ENCODE results near the gene ITGA1. TPM values are rescaled to one million over a fixed set of nuclear protein-coding genes. Genes with fewer than 3 reads are reported as not detected.
"Not testable (repeated sequence)": the region's sequence is repeated elsewhere in the genome, so short reads cannot be mapped to it uniquely, and the experiment has no call there.

ITGA1 gene
- total and polyA plus RNA-seq, 2 donors (not counting 1 experiment from before 2014, with no cell fraction given), result 12.6 to 115 TPM

GRCh38 chr5:52842111-52842510 is 54.4 kb downstream of the ITGA1 start:
- peaks cover 17% of the 10 kb centered on the region for H3K4me1 ChIP-seq (ENCODE audit: control insufficient read depth, extremely low read depth, insufficient read depth, low read length)
- no peak for TF ChIP-seq EZH2 (IDR thresholded peaks at IDR 0.05; ENCODE audit: low read length, missing control alignments)
- no peak for TF ChIP-seq CTCF (conservative IDR thresholded peaks at IDR 0.05 in 1 of 2, IDR thresholded peaks at IDR 0.05 in 1 of 2; ENCODE audit: low read depth in 1 of 2, low read length in 2 of 2)
- no peak overlapping the region for H3K4me2 ChIP-seq (ENCODE audit: extremely low read depth, insufficient read depth, low read length)
- H3K9me3 ChIP-seq (ENCODE audit: control insufficient read depth, insufficient read depth, low read depth, low read length), result no peaks in the 10 kb centered on the region
- no peak overlapping the region for H2AFZ ChIP-seq (ENCODE audit: low read length)
- no peaks in the 10 kb centered on the region for H3K36me3 ChIP-seq (ENCODE audit: control insufficient read depth, insufficient read depth, low read length)
- no peak for DNase-seq (ENCODE audit: low read depth in 2 of 2)
- no peak overlapping the region for H3K4me3 ChIP-seq (replicated peaks in 1 of 4; ENCODE audit: control extremely low read depth in 1 of 4, insufficient read depth in 1 of 4, low read depth in 3 of 4, low read length in 4 of 4)
- H4K20me1 ChIP-seq (ENCODE audit: control insufficient read depth, extremely low read depth, insufficient read depth, low read length), result no peaks in the 10 kb centered on the region
- no peaks in the 10 kb centered on the region for H3K79me2 ChIP-seq (ENCODE audit: control insufficient read depth, insufficient read depth, low read length)
- H3K27ac ChIP-seq (ENCODE audit: insufficient read depth, low read length), result no peak overlapping the region
- no peaks in the 10 kb centered on the region for H3K27me3 ChIP-seq (ENCODE audit: control insufficient read depth, insufficient read depth, low read length)
- H3K9ac ChIP-seq (ENCODE audit: insufficient read depth, low read length), result no peak overlapping the region

GRCh38 chr5:52844885-52845284 is 57.2 kb downstream of the ITGA1 start:
- peaks cover 12% of the 10 kb centered on the region for H3K4me1 ChIP-seq (ENCODE audit: control insufficient read depth, extremely low read depth, insufficient read depth, low read length)
- no peak overlapping the region for H2AFZ ChIP-seq (ENCODE audit: low read length)
- no peaks in the 10 kb centered on the region for H3K9me3 ChIP-seq (ENCODE audit: control insufficient read depth, insufficient read depth, low read depth, low read length)
- no peak overlapping the region for H3K27ac ChIP-seq (ENCODE audit: insufficient read depth, low read length)
- H3K9ac ChIP-seq (ENCODE audit: insufficient read depth, low read length), result no peak overlapping the region
- no peaks in the 10 kb centered on the region for H3K36me3 ChIP-seq (ENCODE audit: control insufficient read depth, insufficient read depth, low read length)
- H3K4me2 ChIP-seq (ENCODE audit: extremely low read depth, insufficient read depth, low read length), result peak overlapping the region; percentile 49
- no peaks in the 10 kb centered on the region for H4K20me1 ChIP-seq (ENCODE audit: control insufficient read depth, extremely low read depth, insufficient read depth, low read length)
- DNase-seq (ENCODE audit: low read depth in 2 of 2), result peak; percentile 53 to 57
- no peak overlapping the region for H3K4me3 ChIP-seq (replicated peaks in 1 of 4; ENCODE audit: control extremely low read depth in 1 of 4, insufficient read depth in 1 of 4, low read depth in 3 of 4, low read length in 4 of 4)
- no peaks in the 10 kb centered on the region for H3K27me3 ChIP-seq (ENCODE audit: control insufficient read depth, insufficient read depth, low read length)
- H3K79me2 ChIP-seq (ENCODE audit: control insufficient read depth, insufficient read depth, low read length), result no peaks in the 10 kb centered on the region
- TF ChIP-seq EZH2 (IDR thresholded peaks at IDR 0.05; ENCODE audit: low read length, missing control alignments) (no peak), CTCF (conservative IDR thresholded peaks at IDR 0.05 in 1 of 2, IDR thresholded peaks at IDR 0.05 in 1 of 2; ENCODE audit: low read depth in 1 of 2, low read length in 2 of 2) (no peak)

GRCh38 chr5:52846182-52846842 is 58.6 kb downstream of the ITGA1 start:
- no peaks in the 10 kb centered on the region for H3K79me2 ChIP-seq (ENCODE audit: control insufficient read depth, insufficient read depth, low read length)
- no peak for TF ChIP-seq CTCF (conservative IDR thresholded peaks at IDR 0.05 in 1 of 2, IDR thresholded peaks at IDR 0.05 in 1 of 2; ENCODE audit: low read depth in 1 of 2, low read length in 2 of 2)
- TF ChIP-seq EZH2 (IDR thresholded peaks at IDR 0.05; ENCODE audit: low read length, missing control alignments), result no peak

GRCh38 chr5:52848688-52849087 is 61.0 kb downstream of the ITGA1 start:
- not testable (repeated sequence) for H3K27me3 ChIP-seq (ENCODE audit: control insufficient read depth, insufficient read depth, low read length); H3K79me2 ChIP-seq (ENCODE audit: control insufficient read depth, insufficient read depth, low read length); H3K36me3 ChIP-seq (ENCODE audit: control insufficient read depth, insufficient read depth, low read length); H3K9ac ChIP-seq (ENCODE audit: insufficient read depth, low read length); H3K27ac ChIP-seq (ENCODE audit: insufficient read depth, low read length); H4K20me1 ChIP-seq (ENCODE audit: control insufficient read depth, extremely low read depth, insufficient read depth, low read length); H2AFZ ChIP-seq (ENCODE audit: low read length); DNase-seq (ENCODE audit: low read depth in 2 of 2); H3K4me2 ChIP-seq (ENCODE audit: extremely low read depth, insufficient read depth, low read length); H3K4me3 ChIP-seq (replicated peaks in 1 of 4; ENCODE audit: control extremely low read depth in 1 of 4, insufficient read depth in 1 of 4, low read depth in 3 of 4, low read length in 4 of 4); H3K9me3 ChIP-seq (ENCODE audit: control insufficient read depth, insufficient read depth, low read depth, low read length)
- peaks cover 10% of the 10 kb centered on the region for H3K4me1 ChIP-seq (ENCODE audit: control insufficient read depth, extremely low read depth, insufficient read depth, low read length)

More at GRCh38 chr5:52846182-52846842, 58.6 kb downstream of the ITGA1 start:
- Histone ChIP-seq H3K36me3 (ENCODE audit: control insufficient read depth, insufficient read depth, low read length) (no peaks in the 10 kb centered on the region), H3K9ac (ENCODE audit: insufficient read depth, low read length) (no peak overlapping the region), H3K27me3 (ENCODE audit: control insufficient read depth, insufficient read depth, low read length) (no peaks in the 10 kb centered on the region), H3K4me3 (replicated peaks in 1 of 4; ENCODE audit: control extremely low read depth in 1 of 4, insufficient read depth in 1 of 4, low read depth in 3 of 4, low read length in 4 of 4) (no peak overlapping the region), H2AFZ (ENCODE audit: low read length) (no peak overlapping the region), H3K4me2 (ENCODE audit: extremely low read depth, insufficient read depth, low read length) (no peak overlapping the region), H3K27ac (ENCODE audit: insufficient read depth, low read length) (no peak overlapping the region), H4K20me1 (ENCODE audit: control insufficient read depth, extremely low read depth, insufficient read depth, low read length) (no peaks in the 10 kb centered on the region), H3K9me3 (ENCODE audit: control insufficient read depth, insufficient read depth, low read depth, low read length) (no peaks in the 10 kb centered on the region), H3K4me1 (ENCODE audit: control insufficient read depth, extremely low read depth, insufficient read depth, low read length) (peaks cover 10% of the 10 kb centered on the region)
- peak; percentile 39 to 85 for DNase-seq (ENCODE audit: low read depth in 2 of 2)
